K562 (cell line): ENCODE measurements around the gene TENT4B. TPM values are rescaled to one million over a fixed set of nuclear protein-coding genes. Genes with fewer than 3 reads are reported as not detected.
A peak's percentile ranks its signal among the peaks of the same experiment; 100 is the strongest.

Experiments used
- BHLHE40 ChIP-seq: IDR thresholded peaks from 2 replicates; pipeline ENCODE4 v1.6.1; 2011; ENCODE audit warnings: low read length, improper control_type of control experiment
- CXXC5 ChIP-seq: fragments of 250-450 bp; sonication (Bioruptor Pico); IDR thresholded peaks from 2 replicates; pipeline ENCODE4 v1.8.0; 2022; ENCODE audit warnings: inconsistent platforms, mild to moderate bottlenecking, moderate library complexity
- ESRRB ChIP-seq: fragments of 250-450 bp; sonication (Bioruptor Pico); IDR thresholded peaks from 2 replicates; pipeline ENCODE4 v1.5.0; 2020; ENCODE audit warnings: mild to moderate bottlenecking, moderate library complexity, borderline replicate concordance
- ETV5 ChIP-seq: sonication (generic); formaldehyde crosslinking; IDR thresholded peaks from 2 replicates; pipeline ENCODE4 v1.4.0; 2020; ENCODE audit warnings: low read depth, mild to moderate bottlenecking, missing genetic modification reagents
- ETV6 ChIP-seq, 3 experiments: fragments of 150-350 bp in 1 of 3; sonication (generic) in 1 of 3; formaldehyde crosslinking in 1 of 3; IDR thresholded peaks; 2 replicates each; pipeline versions ENCODE4 v1.6.1 to v1.8.0; 2014 to 2022; ENCODE audit warnings: borderline replicate concordance in 2 of 3, low read depth in 2 of 3, antibody characterized with exemption in 1 of 3, low read length in 1 of 3, mild to moderate bottlenecking in 1 of 3, missing genetic modification reagents in 1 of 3
- FOXM1 ChIP-seq, 2 experiments: fragments of 450-650 bp in 1 of 2; sonication (generic) in 1 of 2; formaldehyde crosslinking in 1 of 2; IDR thresholded peaks; 2 replicates each; pipeline versions ENCODE4 v1.6.1 to v1.9.0; 2017 to 2022; ENCODE audit warnings: low read depth in 2 of 2, mild to moderate bottlenecking in 2 of 2, missing genetic modification reagents in 1 of 2, moderate library complexity in 1 of 2
- HMBOX1 ChIP-seq: sonication (generic); IDR thresholded peaks from 2 replicates; pipeline ENCODE4 v1.6.1; 2016
- PHF8 ChIP-seq: fragments of 200-600 bp; sonication (generic); IDR thresholded peaks from 2 replicates; pipeline ENCODE4 v1.6.1; 2012; ENCODE audit warnings: mixed run types, mild to moderate bottlenecking, inconsistent platforms, low read length, moderate library complexity, borderline replicate concordance
- POLR2A ChIP-seq: fragments of 450-650 bp; conservative IDR thresholded peaks from 2 replicates; pipeline ENCODE4 v1.6.1; 2016
- POLR3A ChIP-seq: IDR thresholded peaks from 2 replicates; pipeline ENCODE4 v1.6.1; 2011; ENCODE audit warnings: borderline replicate concordance, mild to moderate bottlenecking, moderate library complexity; ENCODE audit not compliant: insufficient read length, insufficient read depth; ENCODE audit errors: extremely low read depth
- ZNF174 ChIP-seq: fragments of 250-450 bp; sonication (Bioruptor Pico); IDR thresholded peaks from 2 replicates; pipeline ENCODE4 v1.4.0; 2020; ENCODE audit warnings: mild to moderate bottlenecking
- ZNF197 ChIP-seq: fragments of 200-800 bp; sonication (Bioruptor generic); IDR thresholded peaks from 2 replicates; pipeline ENCODE4 v1.6.1; 2016; ENCODE audit warnings: low read depth, missing genetic modification characterization, missing compliant biosample characterization
- ZNF3 ChIP-seq: fragments of 250-450 bp; sonication (Bioruptor Pico); IDR thresholded peaks from 2 replicates; pipeline ENCODE4 v1.5.0; 2021; ENCODE audit warnings: mild to moderate bottlenecking, moderate library complexity
- ZNF695 ChIP-seq: fragments of 450-650 bp; formaldehyde crosslinking; IDR thresholded peaks from 2 replicates; pipeline ENCODE4 v1.4.0; 2020; ENCODE audit warnings: mild to moderate bottlenecking, moderate library complexity
- polyA plus RNA-seq, 8 experiments: library from polyadenylated mRNA; depleted of rRNA in 4 of 8; stranded (reverse) in 5 of 8; unstranded in 3 of 8; fragments of >200 nt; fragmentation: Nextera tagmentation in 2 of 8; fragmentation: Illumina TruSeq in 1 of 8; extraction: Ambion mirVana in 2 of 8; extraction: Trizol in 1 of 8; gene quantifications; 2 replicates each; pipeline versions ENCODE4 v1.2.1 to v1.2.3, GENCODE V29; 2011 to 2014; ENCODE audit warnings: inconsistent platforms in 1 of 8, missing spikeins in 1 of 8
- total RNA-seq, 7 experiments: library from RNA; depleted of rRNA in 6 of 7; stranded (reverse); fragments of >200 nt in 6 of 7; fragmentation: Illumina TruSeq in 2 of 7; extraction: Trizol in 2 of 7; gene quantifications; 2 replicates each; pipeline versions ENCODE4 v1.2.1 to v1.2.3, GENCODE V29; 2011 to 2021; ENCODE audit warnings: low replicate concordance in 1 of 7
- TF ChIP-seq, protein P1 (sequence below): sonication (generic); formaldehyde crosslinking; IDR thresholded peaks from 2 replicates; pipeline ENCODE4 v1.8.1; 2023; ENCODE audit warnings: mild to moderate bottlenecking, missing genetic modification reagents
- TF ChIP-seq, protein P2 (sequence below): fragments of 450-650 bp; formaldehyde crosslinking; IDR thresholded peaks from 2 replicates; pipeline ENCODE4 v1.4.0; 2020; ENCODE audit warnings: mild to moderate bottlenecking
- TF ChIP-seq, protein P3 (sequence below), 3 experiments: fragments of 200-800 bp in 1 of 3; sonication (Bioruptor generic) in 1 of 3; sonication (generic) in 1 of 3; formaldehyde crosslinking in 1 of 3; IDR thresholded peaks; 2 replicates each; pipeline versions ENCODE4 v1.6.1 to v1.8.0; 2016 to 2022; ENCODE audit warnings: mild to moderate bottlenecking in 2 of 3, missing compliant biosample characterization in 2 of 3, missing genetic modification characterization in 2 of 3, missing genetic modification reagents in 1 of 3
- TF ChIP-seq, protein P4 (sequence below): fragments of 450-650 bp; IDR thresholded peaks from 2 replicates; pipeline ENCODE4 v1.6.1; 2014; ENCODE audit warnings: low read depth, mild to moderate bottlenecking, moderate library complexity, borderline replicate concordance
- TF ChIP-seq, protein P5 (sequence below): fragments of 250-450 bp; sonication (Bioruptor Pico); IDR thresholded peaks from 2 replicates; pipeline ENCODE4 v1.9.0; 2021; ENCODE audit warnings: mild to moderate bottlenecking

The TENT4B gene
- total and polyA plus RNA-seq, 9 of the 15 experiments (the other 6 are each of a cell fraction or from before 2014, with no cell fraction given), result 5.2 to 8.4 (median 7.0) TPM

DNA sequence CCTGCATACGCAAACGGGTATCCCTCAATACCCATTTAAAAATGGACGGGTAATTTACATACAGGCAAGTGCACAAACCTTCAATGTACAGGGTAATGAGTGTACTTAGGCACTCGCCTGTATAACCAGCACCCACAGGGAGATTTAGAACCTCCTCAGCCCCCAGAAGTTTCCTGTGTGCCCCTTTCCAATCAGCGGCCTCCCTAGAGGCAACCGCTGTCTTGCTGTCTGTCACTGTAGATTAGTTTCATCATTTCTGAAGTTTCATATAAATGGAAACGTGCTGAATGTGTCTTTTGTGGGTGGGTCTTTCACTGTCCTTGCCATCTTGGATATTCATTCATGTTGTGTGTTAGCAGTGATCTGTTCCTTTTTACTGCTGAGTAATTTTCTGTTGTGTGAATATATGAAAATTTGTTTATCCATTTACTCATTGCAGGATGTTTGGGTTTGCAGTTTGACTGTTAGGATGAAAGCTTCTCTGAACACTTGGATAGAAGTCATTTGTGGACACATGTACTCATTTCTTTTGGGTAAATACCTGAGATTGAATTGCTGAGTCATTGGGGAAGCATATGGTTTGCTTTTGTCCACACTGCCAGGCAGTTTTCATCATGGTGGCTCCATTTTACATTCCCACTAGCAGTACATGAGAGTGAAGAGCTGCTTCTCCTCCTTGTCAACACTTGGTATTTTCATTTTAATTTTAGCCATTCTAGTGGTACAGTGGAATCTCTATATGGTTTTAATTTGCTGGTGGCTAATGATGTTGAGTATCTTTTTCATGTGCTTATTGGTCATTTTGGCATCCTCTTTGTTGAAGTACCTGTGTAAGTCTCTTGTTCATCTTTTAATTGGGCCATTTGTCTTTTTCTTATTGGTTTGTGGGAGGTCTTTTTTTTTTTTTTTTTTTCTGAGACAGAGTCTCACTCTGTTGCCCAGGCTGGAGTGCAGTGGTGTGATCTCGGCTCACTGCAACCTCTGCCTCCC lies 111.1 kb downstream of the TENT4B start (continued):
- TF ChIP-seq, protein P1, sequence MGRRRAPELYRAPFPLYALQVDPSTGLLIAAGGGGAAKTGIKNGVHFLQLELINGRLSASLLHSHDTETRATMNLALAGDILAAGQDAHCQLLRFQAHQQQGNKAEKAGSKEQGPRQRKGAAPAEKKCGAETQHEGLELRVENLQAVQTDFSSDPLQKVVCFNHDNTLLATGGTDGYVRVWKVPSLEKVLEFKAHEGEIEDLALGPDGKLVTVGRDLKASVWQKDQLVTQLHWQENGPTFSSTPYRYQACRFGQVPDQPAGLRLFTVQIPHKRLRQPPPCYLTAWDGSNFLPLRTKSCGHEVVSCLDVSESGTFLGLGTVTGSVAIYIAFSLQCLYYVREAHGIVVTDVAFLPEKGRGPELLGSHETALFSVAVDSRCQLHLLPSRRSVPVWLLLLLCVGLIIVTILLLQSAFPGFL, result no peak
- TF ChIP-seq, protein P2, sequence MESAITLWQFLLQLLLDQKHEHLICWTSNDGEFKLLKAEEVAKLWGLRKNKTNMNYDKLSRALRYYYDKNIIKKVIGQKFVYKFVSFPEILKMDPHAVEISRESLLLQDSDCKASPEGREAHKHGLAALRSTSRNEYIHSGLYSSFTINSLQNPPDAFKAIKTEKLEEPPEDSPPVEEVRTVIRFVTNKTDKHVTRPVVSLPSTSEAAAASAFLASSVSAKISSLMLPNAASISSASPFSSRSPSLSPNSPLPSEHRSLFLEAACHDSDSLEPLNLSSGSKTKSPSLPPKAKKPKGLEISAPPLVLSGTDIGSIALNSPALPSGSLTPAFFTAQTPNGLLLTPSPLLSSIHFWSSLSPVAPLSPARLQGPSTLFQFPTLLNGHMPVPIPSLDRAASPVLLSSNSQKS (CRISPR knock-in tag), result 0 out of 2 replicates have a peak, but pooled peaks have one; percentile 18
- no peak for TF ChIP-seq ZNF197
- TF ChIP-seq ETV5 (CRISPR knock-in tag), result no peak
- no peak for TF ChIP-seq ZNF174
- no peak; the same call in 1 of the 2 replicates for TF ChIP-seq BHLHE40
- no peak for TF ChIP-seq ETV6 (IDR thresholded peaks at IDR 0.05; ENCODE audit: borderline replicate concordance in 1 of 2, low read depth in 2 of 2, low read length in 1 of 2)
- TF ChIP-seq ETV6 (CRISPR knock-in tag; IDR thresholded peaks at IDR 0.05; ENCODE audit: borderline replicate concordance), result no peak
- TF ChIP-seq, protein P3, sequence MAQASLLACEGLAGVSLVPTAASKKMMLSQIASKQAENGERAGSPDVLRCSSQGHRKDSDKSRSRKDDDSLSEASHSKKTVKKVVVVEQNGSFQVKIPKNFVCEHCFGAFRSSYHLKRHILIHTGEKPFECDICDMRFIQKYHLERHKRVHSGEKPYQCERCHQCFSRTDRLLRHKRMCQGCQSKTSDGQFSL (CRISPR knock-in tag; IDR thresholded peaks at IDR 0.05), result no peak
- TF ChIP-seq, protein P3 (tag; IDR thresholded peaks at IDR 0.05), result no peak
- TF ChIP-seq POLR3A, result no peak
- TF ChIP-seq CXXC5 (CRISPR knock-in tag), result 0 out of 2 replicates have a peak, but pooled peaks have one; percentile 32
- peak; percentile 8; the same call in 1 of the 2 replicates for TF ChIP-seq PHF8
- TF ChIP-seq ZNF695, result no peak
- TF ChIP-seq ESRRB, result no peak
- TF ChIP-seq POLR2A, result no peak
- TF ChIP-seq FOXM1 (IDR thresholded peaks at IDR 0.05; ENCODE audit: low read depth), result no peak
- TF ChIP-seq FOXM1 (CRISPR knock-in tag; IDR thresholded peaks at IDR 0.05; ENCODE audit: low read depth), result no peak
- TF ChIP-seq HMBOX1, result no peak
- TF ChIP-seq, protein P4, sequence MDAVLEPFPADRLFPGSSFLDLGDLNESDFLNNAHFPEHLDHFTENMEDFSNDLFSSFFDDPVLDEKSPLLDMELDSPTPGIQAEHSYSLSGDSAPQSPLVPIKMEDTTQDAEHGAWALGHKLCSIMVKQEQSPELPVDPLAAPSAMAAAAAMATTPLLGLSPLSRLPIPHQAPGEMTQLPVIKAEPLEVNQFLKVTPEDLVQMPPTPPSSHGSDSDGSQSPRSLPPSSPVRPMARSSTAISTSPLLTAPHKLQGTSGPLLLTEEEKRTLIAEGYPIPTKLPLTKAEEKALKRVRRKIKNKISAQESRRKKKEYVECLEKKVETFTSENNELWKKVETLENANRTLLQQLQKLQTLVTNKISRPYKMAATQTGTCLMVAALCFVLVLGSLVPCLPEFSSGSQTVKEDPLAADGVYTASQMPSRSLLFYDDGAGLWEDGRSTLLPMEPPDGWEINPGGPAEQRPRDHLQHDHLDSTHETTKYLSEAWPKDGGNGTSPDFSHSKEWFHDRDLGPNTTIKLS, result no peak
- TF ChIP-seq, protein P5, sequence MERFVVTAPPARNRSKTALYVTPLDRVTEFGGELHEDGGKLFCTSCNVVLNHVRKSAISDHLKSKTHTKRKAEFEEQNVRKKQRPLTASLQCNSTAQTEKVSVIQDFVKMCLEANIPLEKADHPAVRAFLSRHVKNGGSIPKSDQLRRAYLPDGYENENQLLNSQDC, result no peak
- no peak for TF ChIP-seq ZNF3
